HL-60 (cell line): ENCODE measurements around the gene HNRNPC.
"Not testable (repeated sequence)": the region's sequence is repeated elsewhere in the genome, so short reads cannot be mapped to it uniquely, and the experiment has no call there.

Source experiments
- DNase-seq, 2 experiments: peaks; one replicate each; pipeline ENCODE4 v3.0.0-alpha.2; 2010 to 2020; ENCODE audit warnings: low read depth in 1 of 2, low spot score in 1 of 2
- H3K27ac ChIP-seq: fragments of 250-450 bp; sonication (Bioruptor Pico); replicated peaks from 2 replicates; pipeline ENCODE4 v1.5.1; 2020; ENCODE audit warnings: mild to moderate bottlenecking, moderate library complexity
- H3K27me3 ChIP-seq: fragments of 250-450 bp; sonication (Bioruptor Pico); 2 replicates; pipeline ENCODE4 v1.5.1; 2021; ENCODE audit warnings: mild to moderate bottlenecking, moderate library complexity; ENCODE audit not compliant: insufficient read depth, poor library complexity, severe bottlenecking
- H3K4me3 ChIP-seq: replicated peaks from 2 replicates; pipeline ENCODE4 v1.5.1; 2011; ENCODE audit warnings: mild to moderate bottlenecking, control low read depth, low read length; ENCODE audit not compliant: insufficient read depth
- CTCF ChIP-seq: IDR thresholded peaks from one replicate; pipeline ENCODE4 v1.5.1; 2011; ENCODE audit warnings: low read length, control low read depth, inconsistent platforms; ENCODE audit not compliant: insufficient read depth
- GABPA ChIP-seq: IDR thresholded peaks from 2 replicates; pipeline ENCODE4 v1.6.1; 2012; ENCODE audit warnings: low read depth
- POLR2AphosphoS5 ChIP-seq: IDR thresholded peaks from 2 replicates; pipeline ENCODE4 v1.6.1; 2012; ENCODE audit warnings: low read depth
- REST ChIP-seq: IDR thresholded peaks from 2 replicates; pipeline ENCODE4 v1.6.1; 2012; ENCODE audit warnings: low read depth; ENCODE audit not compliant: insufficient replicate concordance
- SPI1 ChIP-seq: IDR thresholded peaks from 2 replicates; pipeline ENCODE4 v1.6.1; 2012; ENCODE audit warnings: low read depth, mild to moderate bottlenecking, borderline replicate concordance

HNRNPC gene

DNA sequence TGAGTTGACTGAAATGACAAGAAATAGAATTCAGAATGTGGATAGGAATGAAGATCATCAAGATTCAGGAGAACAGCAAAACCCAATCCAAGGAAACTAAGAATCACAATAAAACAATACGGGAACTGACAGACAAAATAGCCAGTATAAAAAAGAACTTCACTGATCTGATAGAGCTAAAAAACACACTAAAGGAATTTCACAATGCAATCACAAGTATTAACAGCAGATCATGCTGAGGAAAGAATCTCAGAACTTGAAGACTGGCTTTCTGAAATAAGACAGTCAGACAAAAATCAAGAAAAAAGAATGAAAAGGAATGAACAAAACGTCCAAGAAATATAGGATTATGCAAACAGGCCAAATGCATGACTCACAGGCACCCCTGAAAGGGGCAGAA is 98.1 kb downstream of the HNRNPC start:
- no peak overlapping the region for H3K27ac ChIP-seq
- H3K27me3 ChIP-seq: no peaks in the 10 kb centered on the region
- TF ChIP-seq REST (no peak), CTCF (no peak), SPI1 (no peak), POLR2AphosphoS5 (no peak)
- DNase-seq: no peak
- H3K4me3 ChIP-seq: no peak overlapping the region

- H3K27me3 ChIP-seq: no peaks in the 10 kb centered on the region
- no peak overlapping the region for H3K27ac ChIP-seq
- no peak overlapping the region for H3K4me3 ChIP-seq
- no peak for TF ChIP-seq SPI1
- no peak for TF ChIP-seq CTCF
- no peak for TF ChIP-seq REST
- TF ChIP-seq POLR2AphosphoS5: no peak
- TF ChIP-seq GABPA: no peak
- DNase-seq: no peak
Measured at GRCh38 chr14:21169573-21169972, 99.7 kb downstream of the HNRNPC start.

DNA sequence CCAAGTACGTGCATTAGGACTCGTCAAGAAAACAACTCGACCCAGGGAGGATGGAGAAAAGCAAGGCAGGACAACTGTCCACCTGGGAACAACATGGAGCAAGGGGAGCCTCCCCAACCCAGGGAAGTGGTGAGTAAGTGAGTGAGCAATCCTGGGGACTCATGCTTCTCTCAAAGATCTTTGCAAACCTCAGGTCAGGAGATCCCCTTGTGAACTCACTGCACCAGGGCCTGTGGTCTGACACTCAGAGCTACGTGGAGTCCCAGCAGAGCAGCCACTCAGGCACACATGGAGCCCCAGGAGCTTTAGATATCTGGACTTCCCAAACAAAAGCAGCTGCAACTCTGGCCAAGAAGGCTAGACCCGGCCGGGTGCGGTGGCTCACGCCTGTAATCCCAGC is 101.2 kb downstream of the HNRNPC start:
- Histone ChIP-seq H3K4me3 (no peak overlapping the region), H3K27ac (no peak overlapping the region), H3K27me3 (no peaks in the 10 kb centered on the region)
- TF ChIP-seq POLR2AphosphoS5 (no peak), GABPA (no peak), REST (no peak), SPI1 (no peak), CTCF (no peak)
- no peak for DNase-seq

DNA sequence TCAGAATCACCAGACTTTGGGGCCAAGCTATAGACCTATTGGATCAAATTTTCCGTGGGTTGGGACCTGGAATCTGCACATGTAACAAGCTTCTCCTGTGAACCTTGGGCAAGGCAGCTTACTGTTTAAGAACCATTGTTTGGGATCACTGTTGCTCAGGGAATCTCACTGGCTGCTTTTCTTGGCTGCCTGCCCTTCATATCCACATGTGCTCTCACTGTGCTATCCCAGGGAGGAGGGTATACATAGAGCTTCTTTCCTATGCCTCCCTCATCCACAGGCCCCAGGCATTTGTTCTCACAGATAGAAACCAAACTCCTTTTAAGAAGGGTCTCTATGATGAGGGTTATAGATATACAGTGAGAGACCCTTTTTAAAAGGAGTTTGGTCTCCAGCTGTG is 103.6 kb downstream of the HNRNPC start:
- not testable (repeated sequence) for H3K27me3 ChIP-seq, H3K4me3 ChIP-seq, H3K27ac ChIP-seq, DNase-seq

DNA sequence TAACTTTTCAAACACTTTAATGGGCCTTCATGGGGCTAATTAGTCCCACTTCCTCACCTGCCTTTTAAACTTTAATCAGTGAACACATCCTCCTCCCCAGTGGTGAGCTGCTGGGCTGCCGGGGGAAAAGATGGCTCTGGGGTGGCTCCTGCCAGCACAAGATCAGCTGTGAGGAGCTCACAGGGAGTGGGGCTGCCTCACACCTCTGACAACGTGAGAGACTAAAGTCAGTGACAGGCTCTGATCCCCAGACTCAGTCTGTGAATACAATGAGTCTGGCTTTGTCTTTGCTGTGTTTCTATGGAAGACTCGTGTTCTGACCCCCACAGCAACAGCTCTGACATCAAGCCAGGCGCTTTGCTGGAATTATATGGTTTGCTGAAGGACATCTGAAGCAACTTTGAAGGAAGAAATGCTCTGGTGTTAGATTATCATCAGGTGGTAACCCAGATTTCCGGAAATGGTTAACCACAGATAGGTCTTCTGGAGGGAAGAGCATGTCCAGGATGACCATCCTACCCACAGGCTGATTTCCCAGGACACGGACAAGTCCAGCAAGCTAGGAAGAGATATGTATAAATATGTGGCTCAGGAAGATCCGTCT is 104.1 kb downstream of the HNRNPC start:
- H3K27me3 ChIP-seq, H3K27ac ChIP-seq, H3K4me3 ChIP-seq, DNase-seq: not testable (repeated sequence)
